IMR-90 (cell line): ENCODE data around the gene F12. TPM values are rescaled to one million over a fixed set of nuclear protein-coding genes. Genes with fewer than 3 reads are reported as not detected.

Experiments
- NFE2L2 ChIP-seq: fragments of 150-350 bp; IDR thresholded peaks from 2 replicates; pipeline ENCODE4 v1.6.1; 2016; ENCODE audit warnings: low read depth, mild to moderate bottlenecking, low read length
- RFX5 ChIP-seq: IDR thresholded peaks from 2 replicates; pipeline ENCODE4 v1.8.0; 2012; ENCODE audit warnings: low read depth, mild to moderate bottlenecking, low read length, moderate library complexity
- polyA plus RNA-seq, 3 experiments: library from polyadenylated mRNA; depleted of rRNA; stranded (reverse); fragments of >200 nt; gene quantifications; 2 replicates each; pipeline ENCODE4 v1.2.3, GENCODE V29; 2012; ENCODE audit warnings: low replicate concordance in 1 of 3
- total RNA-seq: library from RNA; depleted of rRNA; stranded (reverse); fragments of >200 nt; gene quantifications from 2 replicates; pipeline ENCODE4 v1.2.3, GENCODE V29; 2012
- TF ChIP-seq, protein P1 (sequence below): fragments of 150-350 bp; IDR thresholded peaks from 2 replicates; pipeline ENCODE4 v1.6.1; 2017; ENCODE audit warnings: mild to moderate bottlenecking, antibody characterized with exemption, low read length, low read depth

The F12 gene
- total and polyA plus RNA-seq, 2 of the 4 experiments (the other 2 are of a cell fraction), result 0.36 to 1.2 TPM

DNA sequence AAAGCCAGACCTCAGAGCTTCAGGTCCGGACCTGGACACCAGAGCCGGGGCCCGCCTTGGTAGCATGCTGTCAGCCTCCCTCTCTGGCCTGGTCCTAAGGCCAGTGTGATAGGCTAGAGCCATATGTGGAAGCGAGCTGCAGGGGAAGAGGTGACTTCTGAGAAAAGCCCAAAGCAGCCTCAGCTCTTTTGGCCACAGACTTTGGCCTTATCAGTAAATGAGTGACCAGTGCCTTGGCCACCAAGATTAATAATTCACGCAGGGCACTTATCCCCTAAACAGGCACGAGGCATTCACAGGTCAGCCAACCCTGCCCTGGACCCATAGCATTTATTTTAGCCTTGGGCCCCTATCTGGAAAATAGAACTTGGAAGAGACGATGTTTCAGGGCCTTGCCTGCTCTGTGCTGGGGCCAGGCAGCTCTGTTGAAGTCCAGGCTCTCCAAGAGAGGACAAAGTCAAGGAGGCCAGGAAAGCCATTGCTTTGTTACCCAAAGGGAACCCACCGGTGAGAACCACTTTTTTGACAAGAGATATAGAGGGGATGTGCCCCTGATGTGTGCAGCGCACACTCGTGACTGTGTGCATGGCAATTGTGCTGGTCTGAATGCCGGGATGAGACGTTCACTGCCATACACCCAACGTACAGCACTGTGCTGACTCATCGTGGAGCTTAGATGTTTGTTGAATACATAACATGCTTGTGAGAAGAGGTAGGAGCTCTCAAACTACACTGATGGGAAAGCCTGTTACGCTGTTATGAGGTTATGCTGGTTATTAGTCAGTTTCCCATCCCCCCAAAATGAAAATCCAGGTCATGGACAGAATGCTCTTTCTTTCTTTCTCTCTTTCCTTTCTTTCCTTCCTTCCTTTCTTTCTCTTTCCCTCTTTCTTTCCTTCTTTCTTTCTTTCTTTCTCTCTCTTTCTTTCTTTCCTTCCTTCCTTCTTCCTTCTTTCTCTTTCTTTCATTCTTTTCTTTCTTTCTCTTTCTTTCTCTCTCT is 30.2 kb downstream of the F12 start (continued):
- TF ChIP-seq, protein P1, sequence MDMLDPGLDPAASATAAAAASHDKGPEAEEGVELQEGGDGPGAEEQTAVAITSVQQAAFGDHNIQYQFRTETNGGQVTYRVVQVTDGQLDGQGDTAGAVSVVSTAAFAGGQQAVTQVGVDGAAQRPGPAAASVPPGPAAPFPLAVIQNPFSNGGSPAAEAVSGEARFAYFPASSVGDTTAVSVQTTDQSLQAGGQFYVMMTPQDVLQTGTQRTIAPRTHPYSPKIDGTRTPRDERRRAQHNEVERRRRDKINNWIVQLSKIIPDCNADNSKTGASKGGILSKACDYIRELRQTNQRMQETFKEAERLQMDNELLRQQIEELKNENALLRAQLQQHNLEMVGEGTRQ, result no peak
- peak; percentile 86 for TF ChIP-seq NFE2L2
- TF ChIP-seq RFX5, result no peak
